Caki2 (cell line): ENCODE data around the gene GNL3L. TPM values are rescaled to one million over a fixed set of nuclear protein-coding genes. Genes with fewer than 3 reads are reported as not detected.
"Not testable (repeated sequence)": the region's sequence is repeated elsewhere in the genome, so short reads cannot be mapped to it uniquely, and the experiment has no call there.

Source experiments
- DNase-seq: peaks from one replicate; pipeline ENCODE4 v3.0.0-alpha.2; 2015; ENCODE audit warnings: low read depth
- in situ Hi-C: cut with HindIII; loops from 2 replicates; pipeline ENCODE4 v1.10.0; 2016; ENCODE audit warnings: low sequenced_read_pairs, low pct_unique_long_range_greater_than_20kb, mixed read lengths
- total RNA-seq: library from RNA; depleted of rRNA; stranded (reverse); fragments of >200 nt; shearing (Covaris generic); gene quantifications from 2 replicates; pipeline ENCODE4 v1.2.3, GENCODE V29; 2014; ENCODE audit warnings: low replicate concordance; rRNA removed

GNL3L gene, protein sequence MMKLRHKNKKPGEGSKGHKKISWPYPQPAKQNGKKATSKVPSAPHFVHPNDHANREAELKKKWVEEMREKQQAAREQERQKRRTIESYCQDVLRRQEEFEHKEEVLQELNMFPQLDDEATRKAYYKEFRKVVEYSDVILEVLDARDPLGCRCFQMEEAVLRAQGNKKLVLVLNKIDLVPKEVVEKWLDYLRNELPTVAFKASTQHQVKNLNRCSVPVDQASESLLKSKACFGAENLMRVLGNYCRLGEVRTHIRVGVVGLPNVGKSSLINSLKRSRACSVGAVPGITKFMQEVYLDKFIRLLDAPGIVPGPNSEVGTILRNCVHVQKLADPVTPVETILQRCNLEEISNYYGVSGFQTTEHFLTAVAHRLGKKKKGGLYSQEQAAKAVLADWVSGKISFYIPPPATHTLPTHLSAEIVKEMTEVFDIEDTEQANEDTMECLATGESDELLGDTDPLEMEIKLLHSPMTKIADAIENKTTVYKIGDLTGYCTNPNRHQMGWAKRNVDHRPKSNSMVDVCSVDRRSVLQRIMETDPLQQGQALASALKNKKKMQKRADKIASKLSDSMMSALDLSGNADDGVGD
- 12.9 and 14.4 TPM in 2 replicates for total RNA-seq

DNA sequence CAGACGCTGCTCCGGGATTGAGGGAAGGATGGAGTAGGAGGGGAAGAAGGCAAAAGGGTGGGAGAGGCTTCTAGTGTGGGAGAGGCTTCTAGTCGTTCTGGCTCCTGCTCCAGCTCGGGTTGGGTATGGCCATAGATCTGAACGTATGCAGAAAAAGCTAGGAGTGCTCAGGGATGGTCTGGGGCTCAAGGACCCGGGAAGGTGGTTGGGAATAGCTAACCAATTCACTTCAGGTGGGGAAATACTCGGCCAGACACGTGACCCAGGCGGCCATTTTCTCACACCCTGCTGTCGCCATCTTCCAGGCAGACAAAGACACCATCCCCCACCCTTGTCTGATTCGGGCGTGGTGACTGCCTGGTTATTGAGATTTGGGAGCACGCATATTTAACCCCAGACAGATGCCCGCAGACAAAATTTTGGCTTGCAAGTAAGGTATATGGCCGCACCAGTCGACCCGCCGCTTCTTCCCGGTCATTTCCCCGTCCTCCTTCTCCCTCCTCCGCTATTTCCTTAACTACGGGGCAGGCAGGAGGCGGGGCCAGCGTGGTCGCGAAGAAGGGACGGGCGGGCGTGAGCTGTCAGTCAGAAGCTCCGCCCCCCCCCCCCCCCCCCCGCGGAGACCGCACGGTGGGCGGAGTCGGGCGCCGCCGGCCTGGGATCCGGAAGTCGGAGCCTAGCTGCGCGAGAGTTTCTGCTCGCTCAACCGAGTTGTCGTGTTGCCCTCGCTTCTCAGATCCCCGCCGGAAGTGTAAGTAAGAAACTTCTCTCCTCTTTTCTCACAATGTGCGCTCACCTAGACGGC is at the start of gene GNL3L:
Gene GNL3L (plus strand): TSS at position 668 of the 805 bp plus-strand sequence. CDS start 2,348 bp downstream, outside the sequence.
- in situ Hi-C loops = no loop called here
- peak; percentile 97 for DNase-seq

- in situ Hi-C loops = no loop called here
- DNase-seq = no peak
Measured at GRCh38 chrX:54482839-54483593, 47.0 kb upstream of the GNL3L start.

GRCh38 chrX:54483946-54484345 is 46.1 kb upstream of the GNL3L start:
- no peak for DNase-seq
- in situ Hi-C loops = no loop called here

- no peak for DNase-seq
- in situ Hi-C loops = no loop called here
Measured at GRCh38 chrX:54484666-54485065, 45.4 kb upstream of the GNL3L start.

DNA sequence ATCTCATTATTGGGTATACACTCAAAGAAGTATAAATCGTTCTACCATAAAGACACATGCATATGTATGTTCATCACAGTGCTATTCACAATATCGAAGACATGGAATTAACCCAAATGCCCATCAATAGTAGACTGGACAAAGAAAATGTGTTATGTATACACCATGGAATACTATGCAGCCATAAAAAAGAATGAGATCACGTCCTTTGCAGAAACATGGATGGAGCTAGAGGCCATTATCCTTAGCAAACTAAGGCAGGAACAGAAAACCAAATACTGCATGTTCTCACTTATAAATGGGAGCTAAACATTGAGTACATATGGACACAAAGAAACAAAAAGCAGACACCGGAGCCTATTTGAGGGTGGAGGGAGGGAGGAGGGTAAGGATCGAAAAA is 40.2 kb upstream of the GNL3L start:
- in situ Hi-C loops, DNase-seq: not testable (repeated sequence)

DNA sequence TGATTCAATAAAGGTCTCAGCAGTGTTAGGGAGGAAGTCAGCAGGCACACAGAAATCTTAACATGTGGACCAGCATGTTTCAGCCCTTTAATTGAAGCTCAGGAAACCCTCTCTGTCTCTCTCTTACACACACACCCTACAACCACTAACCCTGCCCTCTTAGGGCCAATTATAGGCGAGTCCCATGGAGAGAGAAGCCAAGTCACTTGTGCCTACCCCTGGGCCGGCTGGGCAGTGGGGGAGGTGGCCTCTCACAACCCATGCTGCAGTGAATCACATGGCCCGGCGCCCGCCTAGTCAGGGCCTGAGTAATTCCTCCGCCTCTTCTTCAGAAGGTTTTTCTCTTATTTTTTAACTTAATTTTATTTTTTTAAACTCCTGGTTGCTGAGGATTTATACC is 37.7 kb upstream of the GNL3L start:
- in situ Hi-C loops = no loop called here

DNA sequence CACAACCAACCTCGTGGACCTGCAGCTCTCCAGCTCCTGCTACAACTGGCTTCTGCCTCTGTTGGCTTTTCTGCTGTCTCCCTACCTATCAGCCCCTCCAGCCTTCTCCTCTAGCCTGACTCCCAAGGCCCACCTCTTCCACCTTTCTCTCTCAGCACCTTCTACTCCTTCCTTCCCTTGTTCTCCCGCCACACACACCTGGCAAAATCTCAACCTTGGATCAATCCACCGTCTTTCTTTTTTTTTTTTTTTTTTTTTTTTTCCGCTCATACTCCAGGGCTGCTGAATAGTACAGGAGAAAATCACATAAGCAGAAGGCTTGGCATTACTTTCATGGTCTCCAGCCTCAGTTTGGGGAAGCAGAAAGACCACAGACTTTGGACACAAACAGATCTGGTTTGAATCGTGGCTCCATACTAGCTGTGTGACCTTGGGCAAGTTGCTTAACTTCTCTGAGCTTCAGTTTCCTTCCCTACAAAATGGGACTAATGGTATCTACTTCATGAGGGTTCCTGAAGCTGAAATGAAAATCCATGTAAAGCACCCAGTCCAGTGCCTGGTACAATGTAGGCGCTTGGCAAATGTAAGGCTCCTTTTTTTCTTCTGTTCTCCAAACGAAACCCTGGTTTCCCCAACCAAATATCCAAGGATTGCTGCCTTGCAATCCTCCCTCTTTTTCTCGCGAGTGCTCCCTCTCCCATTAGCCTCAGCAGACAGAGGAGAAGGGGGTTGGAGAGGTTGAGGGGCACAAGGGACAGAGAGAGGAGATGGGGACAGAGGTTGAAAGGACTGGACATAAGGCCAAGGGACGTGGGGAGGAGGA is 35.6 kb upstream of the GNL3L start:
- peak; percentile 17 for DNase-seq
- in situ Hi-C loops = no loop called here

More for the DNA sequence above, 37.7 kb upstream of the GNL3L start:
- peak; percentile 35 for DNase-seq

DNA sequence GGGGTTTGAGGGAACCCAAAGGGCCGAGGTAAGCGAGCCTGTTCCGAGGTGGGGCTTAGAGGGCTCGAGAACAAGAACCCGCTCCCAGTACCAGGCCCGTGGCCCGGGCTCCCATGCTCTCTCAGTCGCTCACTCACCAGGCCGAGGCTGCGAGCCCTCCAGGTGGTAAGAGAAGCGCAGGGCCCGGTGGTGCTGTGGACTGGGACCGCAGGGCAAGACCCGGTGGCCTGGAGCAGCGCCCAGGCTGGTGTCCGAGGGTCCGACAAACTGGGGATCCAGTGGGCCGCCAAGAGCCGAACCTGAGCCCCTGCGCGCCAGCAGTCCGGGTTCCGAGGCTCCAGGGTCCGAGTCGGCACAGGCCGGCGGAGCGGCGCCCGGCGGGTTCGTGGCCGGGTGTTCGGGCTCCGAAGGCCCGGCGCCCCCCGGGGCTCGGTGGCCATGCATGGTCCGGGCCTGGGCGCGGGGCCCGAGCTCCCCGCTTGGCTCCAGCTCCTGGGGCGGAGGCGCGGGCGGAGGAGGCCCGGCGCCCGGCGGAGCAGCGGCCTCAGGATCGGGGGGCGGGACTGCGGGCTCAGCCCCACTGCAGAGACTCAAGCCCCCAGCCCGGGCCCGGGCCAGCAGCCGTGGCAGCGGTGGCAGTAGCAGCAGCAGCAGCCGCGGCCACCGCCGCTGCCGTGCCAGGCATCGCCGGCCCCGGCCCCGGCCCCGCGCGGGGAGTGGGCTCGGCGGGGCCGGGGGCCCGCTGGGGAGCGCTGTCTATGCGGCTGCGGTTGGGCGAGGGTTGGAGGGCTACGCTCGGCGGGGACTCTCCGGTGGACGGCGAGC is 34.8 kb upstream of the GNL3L start:
- in situ Hi-C loops = no loop called here
- DNase-seq = no peak

DNA sequence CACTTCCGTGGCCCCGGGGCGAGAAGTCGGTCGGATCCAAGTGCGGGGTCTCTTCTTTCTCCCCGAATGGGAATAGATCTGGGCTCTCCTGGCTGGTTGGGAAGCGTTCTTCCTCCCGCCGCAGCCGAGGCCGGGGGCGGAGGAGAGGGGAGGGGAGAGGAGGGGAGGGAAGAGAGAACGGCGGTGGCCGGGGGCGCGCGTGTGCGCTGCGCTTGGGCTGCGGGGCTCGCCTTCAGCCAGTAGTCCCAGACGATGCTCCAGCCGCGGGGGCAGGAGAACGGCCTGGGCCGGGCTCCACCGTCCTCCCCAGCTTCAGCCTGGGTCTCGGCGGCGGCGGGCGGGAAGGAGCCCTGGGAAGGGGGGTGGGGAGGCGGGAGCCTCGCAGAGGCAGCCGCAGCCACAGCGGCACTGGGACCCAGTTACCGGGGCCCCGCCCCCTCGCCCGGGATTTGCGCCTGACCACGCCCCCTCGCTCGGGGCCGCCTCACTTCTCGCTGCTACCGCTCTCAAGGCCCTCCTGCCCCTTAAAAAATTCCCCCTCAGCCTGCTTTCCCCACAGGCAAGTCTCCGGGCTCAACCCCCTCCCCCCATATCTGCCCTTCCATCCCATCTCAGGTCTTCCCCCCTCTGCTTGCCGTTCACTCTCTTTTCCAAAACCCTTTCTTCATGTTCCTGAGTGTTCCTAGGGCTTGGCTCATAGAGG is 34.1 kb upstream of the GNL3L start, which contains the start of gene FGD1:
Gene FGD1 (minus strand): TSS at position 421 of the 703 bp plus-strand sequence. CDS start 802 bp downstream, outside the sequence.
- in situ Hi-C loops = no loop called here
- DNase-seq = peak; percentile 50

- in situ Hi-C loops = no loop called here
- no peak for DNase-seq
Measured at GRCh38 chrX:54496517-54496852, 33.5 kb upstream of the GNL3L start.

- in situ Hi-C loops = no loop called here
- no peak for DNase-seq
Measured at GRCh38 chrX:54496936-54497335, 33.1 kb upstream of the GNL3L start.

DNA sequence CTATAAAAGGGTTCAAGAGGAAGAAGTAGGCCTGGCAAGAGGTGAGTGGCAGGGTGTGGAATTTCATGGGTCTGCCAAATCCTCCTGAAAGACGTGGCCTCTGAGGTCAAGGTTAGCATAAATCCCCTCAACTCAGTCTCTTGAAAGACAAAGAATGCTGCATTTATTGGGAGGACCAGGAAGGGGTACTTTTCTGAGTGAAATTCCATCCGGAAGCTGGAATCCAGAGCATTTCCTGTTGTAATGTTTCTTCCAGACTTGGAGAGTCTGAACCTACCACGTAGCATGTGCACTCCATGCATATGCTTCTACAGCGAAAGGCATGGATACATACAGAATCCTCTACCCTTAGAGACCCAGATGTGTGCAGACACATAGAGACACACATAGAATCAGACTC is 20.6 kb upstream of the GNL3L start:
- in situ Hi-C loops = no loop called here
- DNase-seq = no peak

- DNase-seq = no peak
- in situ Hi-C loops = no loop called here
Measured at GRCh38 chrX:54529151-54529550, 868 bp upstream of the GNL3L start.

DNA sequence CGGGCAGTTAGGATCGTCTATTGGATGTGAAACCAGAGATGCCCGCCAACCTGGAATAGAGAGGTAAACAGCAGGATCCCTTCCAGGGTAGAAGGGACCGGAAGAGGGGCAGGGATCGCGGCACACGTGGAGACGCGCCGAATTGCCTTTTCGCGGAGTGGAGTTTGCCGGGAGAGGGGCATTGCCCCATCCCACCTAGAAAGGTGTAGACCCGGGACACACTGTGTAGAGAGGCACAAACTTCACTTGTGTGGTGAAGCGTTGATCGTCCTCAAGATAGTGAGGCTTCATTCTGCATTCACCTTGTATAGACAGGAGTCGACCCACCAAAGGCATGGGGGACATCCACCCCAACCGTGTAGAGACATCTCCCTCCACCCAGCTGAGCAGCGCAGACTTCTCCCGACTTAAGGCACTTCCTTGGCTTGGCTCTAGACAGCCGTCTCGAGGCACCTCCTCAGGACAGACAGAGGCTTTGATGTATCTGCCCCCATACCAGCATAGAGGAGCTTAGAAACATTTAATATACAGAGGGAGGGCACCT is 410 bp downstream of the GNL3L start:
- DNase-seq = peak; percentile 1
- in situ Hi-C loops = no loop called here

- in situ Hi-C loops = no loop called here
- DNase-seq = no peak
Measured at GRCh38 chrX:54534271-54534670, 4.3 kb downstream of the GNL3L start.

GRCh38 chrX:54540289-54540688 is 10.3 kb downstream of the GNL3L start:
- peak; percentile 11 for DNase-seq
- in situ Hi-C loops = no loop called here
